SK-N-SH treated with all-trans-retinoic acid at 6 μM for 48 hours (cell line): ENCODE measurements around the gene RAD51C.

Source experiments
- ARNTL ChIP-seq: fragments of 450-650 bp; formaldehyde crosslinking; IDR thresholded peaks from 2 replicates; pipeline ENCODE4 v1.5.0; 2020; ENCODE audit warnings: low read depth, mild to moderate bottlenecking, moderate library complexity, borderline replicate concordance
- RARB ChIP-seq: fragments of 250-450 bp; sonication (Bioruptor Pico); IDR thresholded peaks from 2 replicates; pipeline ENCODE4 v1.8.0; 2021; ENCODE audit warnings: mild to moderate bottlenecking, moderate library complexity
- ZFP3 ChIP-seq: fragments of 250-450 bp; sonication (Bioruptor Pico); IDR thresholded peaks from 2 replicates; pipeline ENCODE4 v1.5.0; 2020; ENCODE audit warnings: mild to moderate bottlenecking, moderate library complexity
- ZFP30 ChIP-seq: fragments of 450-650 bp; formaldehyde crosslinking; IDR thresholded peaks from 2 replicates; pipeline ENCODE4 v1.5.0; 2022; ENCODE audit warnings: mild to moderate bottlenecking, moderate library complexity
- ZNF565 ChIP-seq: fragments of 450-650 bp; formaldehyde crosslinking; conservative IDR thresholded peaks from 2 replicates; pipeline ENCODE4 v1.5.0; 2020; ENCODE audit warnings: low read depth, mild to moderate bottlenecking, moderate library complexity
- ZNF8 ChIP-seq: fragments of 450-650 bp; formaldehyde crosslinking; IDR thresholded peaks from 2 replicates; pipeline ENCODE4 v1.5.0; 2020; ENCODE audit warnings: mild to moderate bottlenecking, moderate library complexity
- TF ChIP-seq, protein P1 (sequence below): fragments of 250-450 bp; sonication (Bioruptor Pico); IDR thresholded peaks from 2 replicates; pipeline ENCODE4 v1.8.0; 2021; ENCODE audit warnings: low read depth, mild to moderate bottlenecking, moderate library complexity, borderline replicate concordance
- TF ChIP-seq, protein P2 (sequence below): fragments of 250-450 bp; sonication (Bioruptor Pico); IDR thresholded peaks from 2 replicates; pipeline ENCODE4 v1.8.0; 2020; ENCODE audit warnings: mild to moderate bottlenecking, moderate library complexity, borderline replicate concordance

DNA sequence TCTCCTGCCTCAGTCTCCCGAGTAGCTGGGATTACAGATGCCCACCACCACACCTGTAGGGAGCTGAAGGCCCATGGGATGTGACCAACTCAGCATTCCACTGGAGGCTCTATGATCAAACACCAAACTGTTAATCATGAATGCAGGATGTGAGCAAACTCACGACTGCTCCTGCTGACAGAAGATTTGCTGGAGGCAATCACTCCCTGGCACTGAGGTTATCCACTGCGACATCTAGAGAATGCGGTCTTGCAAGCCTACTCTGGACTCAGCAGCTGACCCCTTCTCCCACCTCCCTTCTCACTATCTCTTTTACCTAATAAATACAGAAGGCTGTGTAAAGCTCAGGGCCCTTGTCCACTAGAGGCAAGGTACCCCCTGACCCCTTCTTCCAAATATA is 5.4 kb upstream of the RAD51C start:
- TF ChIP-seq, protein P1, sequence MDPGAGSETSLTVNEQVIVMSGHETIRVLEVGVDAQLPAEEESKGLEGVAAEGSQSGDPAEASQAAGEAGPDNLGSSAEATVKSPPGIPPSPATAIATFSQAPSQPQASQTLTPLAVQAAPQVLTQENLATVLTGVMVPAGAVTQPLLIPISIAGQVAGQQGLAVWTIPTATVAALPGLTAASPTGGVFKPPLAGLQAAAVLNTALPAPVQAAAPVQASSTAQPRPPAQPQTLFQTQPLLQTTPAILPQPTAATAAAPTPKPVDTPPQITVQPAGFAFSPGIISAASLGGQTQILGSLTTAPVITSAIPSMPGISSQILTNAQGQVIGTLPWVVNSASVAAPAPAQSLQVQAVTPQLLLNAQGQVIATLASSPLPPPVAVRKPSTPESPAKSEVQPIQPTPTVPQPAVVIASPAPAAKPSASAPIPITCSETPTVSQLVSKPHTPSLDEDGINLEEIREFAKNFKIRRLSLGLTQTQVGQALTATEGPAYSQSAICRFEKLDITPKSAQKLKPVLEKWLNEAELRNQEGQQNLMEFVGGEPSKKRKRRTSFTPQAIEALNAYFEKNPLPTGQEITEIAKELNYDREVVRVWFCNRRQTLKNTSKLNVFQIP (CRISPR knock-in tag), result no peak
- no peak for TF ChIP-seq ZFP30 (CRISPR knock-in tag)
- TF ChIP-seq RARB, result no peak
- no peak for TF ChIP-seq ZNF8 (CRISPR knock-in tag)
- no peak for TF ChIP-seq ZNF565 (CRISPR knock-in tag)
- TF ChIP-seq, protein P2, sequence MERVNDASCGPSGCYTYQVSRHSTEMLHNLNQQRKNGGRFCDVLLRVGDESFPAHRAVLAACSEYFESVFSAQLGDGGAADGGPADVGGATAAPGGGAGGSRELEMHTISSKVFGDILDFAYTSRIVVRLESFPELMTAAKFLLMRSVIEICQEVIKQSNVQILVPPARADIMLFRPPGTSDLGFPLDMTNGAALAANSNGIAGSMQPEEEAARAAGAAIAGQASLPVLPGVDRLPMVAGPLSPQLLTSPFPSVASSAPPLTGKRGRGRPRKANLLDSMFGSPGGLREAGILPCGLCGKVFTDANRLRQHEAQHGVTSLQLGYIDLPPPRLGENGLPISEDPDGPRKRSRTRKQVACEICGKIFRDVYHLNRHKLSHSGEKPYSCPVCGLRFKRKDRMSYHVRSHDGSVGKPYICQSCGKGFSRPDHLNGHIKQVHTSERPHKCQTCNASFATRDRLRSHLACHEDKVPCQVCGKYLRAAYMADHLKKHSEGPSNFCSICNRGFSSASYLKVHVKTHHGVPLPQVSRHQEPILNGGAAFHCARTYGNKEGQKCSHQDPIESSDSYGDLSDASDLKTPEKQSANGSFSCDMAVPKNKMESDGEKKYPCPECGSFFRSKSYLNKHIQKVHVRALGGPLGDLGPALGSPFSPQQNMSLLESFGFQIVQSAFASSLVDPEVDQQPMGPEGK (CRISPR knock-in tag), result no peak
- TF ChIP-seq ZFP3 (CRISPR knock-in tag), result no peak
- no peak for TF ChIP-seq ARNTL (CRISPR knock-in tag)
